Measurements from ENCODE around the gene PAXX. TPM values are rescaled to one million over a fixed set of nuclear protein-coding genes. Genes with fewer than 3 reads are reported as not detected.

The PAXX gene
- total RNA-seq, 1 experiment from 2014 or later = 46.0 TPM

DNA sequence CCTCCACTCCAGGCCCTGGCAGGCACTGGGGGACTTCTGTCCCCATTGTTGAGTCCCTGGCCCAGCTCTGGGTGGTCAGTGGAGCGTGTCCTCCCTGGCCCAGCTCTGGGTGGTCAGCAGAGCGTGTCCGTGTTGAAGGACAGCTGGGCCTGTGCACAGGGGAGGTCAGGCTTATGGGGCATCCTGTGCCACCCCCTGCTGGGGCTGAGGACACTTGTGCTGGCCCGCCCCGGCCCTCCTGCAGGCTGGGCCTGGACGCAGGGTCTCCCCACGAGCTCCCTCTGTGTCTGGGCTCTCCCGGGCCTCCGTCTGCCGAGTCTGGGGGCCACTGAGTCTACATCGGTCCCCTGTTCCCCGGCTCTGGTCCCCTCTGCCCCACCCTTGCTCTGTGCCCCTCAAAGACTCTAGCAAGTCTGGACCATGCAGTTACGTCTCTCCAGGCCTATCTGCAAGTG, 15.6 kb downstream of the PAXX start:
- no peak for DNase-seq (ENCODE audit: low read depth, low spot score)
- in situ Hi-C loops (cut with HindIII; ENCODE audit: low pct_unique_long_range_greater_than_20kb, low sequenced_read_pairs) = no loop called here

DNA sequence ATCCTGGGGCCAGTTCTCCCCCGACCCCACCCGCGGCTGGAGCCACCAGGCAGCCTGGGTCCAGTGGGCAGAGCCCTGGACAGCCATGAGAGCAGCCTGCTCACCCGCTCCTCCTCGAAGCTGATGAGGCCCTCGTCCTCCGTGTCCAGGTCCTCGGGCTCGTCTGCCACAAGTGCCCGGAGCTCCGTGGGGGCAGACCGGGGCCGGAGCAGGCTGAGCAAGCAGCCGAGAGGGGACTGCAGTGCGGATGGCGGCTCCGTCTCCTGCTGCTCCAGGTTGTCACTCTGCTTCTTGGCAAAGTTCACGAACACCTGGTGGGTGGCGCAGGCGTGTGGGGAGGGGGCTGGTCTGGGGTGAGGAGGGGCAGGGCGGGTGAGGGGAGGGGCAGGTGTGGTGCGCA, 16.1 kb downstream of the PAXX start:
- in situ Hi-C loops (cut with HindIII; ENCODE audit: low pct_unique_long_range_greater_than_20kb, low sequenced_read_pairs) = no loop called here
- no peak for DNase-seq (ENCODE audit: low read depth, low spot score)

GRCh38 chr9:137009217-137009616, 17.0 kb downstream of the PAXX start:
- in situ Hi-C loops (cut with HindIII; ENCODE audit: low pct_unique_long_range_greater_than_20kb, low sequenced_read_pairs) = no loop called here
- DNase-seq (ENCODE audit: low read depth, low spot score) = no peak

- DNase-seq (ENCODE audit: low read depth, low spot score) = no peak
- in situ Hi-C loops (cut with HindIII; ENCODE audit: low pct_unique_long_range_greater_than_20kb, low sequenced_read_pairs) = no loop called here
Observed at GRCh38 chr9:137009938-137010732, 17.9 kb downstream of the PAXX start.

DNA sequence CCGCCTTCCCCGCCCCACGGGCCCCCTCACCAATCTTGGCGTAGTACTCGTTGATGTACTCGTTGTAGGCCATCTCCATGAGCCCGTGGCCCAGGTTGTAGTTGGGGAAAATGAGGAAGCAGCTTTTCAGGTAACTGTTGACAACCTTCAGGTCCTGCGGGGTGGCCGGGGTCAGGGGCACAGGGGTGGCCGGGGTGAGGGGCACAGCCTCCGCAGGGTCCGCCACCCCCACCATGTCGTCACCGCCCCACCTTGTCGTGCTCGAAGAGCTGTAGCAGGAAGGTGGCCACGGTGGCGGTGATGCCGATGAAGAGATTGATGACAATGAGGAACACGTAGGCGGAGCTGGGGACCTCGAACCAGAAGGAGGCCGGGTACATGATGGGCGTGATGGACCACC, 18.9 kb downstream of the PAXX start:
- in situ Hi-C loops (cut with HindIII; ENCODE audit: low pct_unique_long_range_greater_than_20kb, low sequenced_read_pairs) = no loop called here
- DNase-seq (ENCODE audit: low read depth, low spot score) = no peak

DNA sequence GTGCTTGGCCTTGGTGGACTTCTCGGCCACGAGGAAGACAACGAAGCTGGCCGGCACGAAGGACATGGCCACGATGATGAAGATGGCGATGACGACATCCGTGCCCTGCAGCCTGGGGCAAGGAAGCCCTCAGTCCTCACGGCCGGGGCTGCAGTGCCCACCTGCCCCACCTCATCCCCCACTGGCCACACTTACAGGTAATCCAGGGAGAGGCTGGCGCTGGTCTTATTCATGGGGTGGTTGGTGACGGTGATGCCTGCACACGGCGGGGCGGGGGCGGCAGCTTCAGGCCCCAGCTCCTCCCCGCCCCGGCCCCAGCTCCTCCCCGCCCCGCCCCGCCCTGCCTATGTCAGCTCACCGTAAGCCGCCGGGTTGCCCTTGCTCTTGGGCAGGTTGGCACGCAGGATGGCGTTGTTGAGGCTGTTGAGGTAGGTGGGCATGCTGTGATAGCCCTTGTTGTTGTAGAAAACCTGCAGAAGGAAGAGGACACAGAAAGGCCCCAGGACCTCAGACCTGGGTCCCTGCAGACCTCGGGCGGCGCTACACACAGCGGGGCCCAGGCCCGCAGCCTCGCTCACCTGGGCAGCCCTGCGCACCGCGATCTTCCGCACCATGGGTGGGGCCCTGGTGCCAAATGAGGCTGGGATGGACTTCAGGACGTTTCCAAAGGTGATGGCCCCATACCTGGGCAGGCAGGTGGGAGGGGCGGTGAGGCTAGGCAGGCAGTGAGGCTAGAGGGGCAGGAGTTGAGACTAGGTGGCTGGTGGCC, 19.9 kb downstream of the PAXX start:
- in situ Hi-C loops (cut with HindIII; ENCODE audit: low pct_unique_long_range_greater_than_20kb, low sequenced_read_pairs) = no loop called here
- DNase-seq (ENCODE audit: low read depth, low spot score) = no peak

- in situ Hi-C loops (cut with HindIII; ENCODE audit: low pct_unique_long_range_greater_than_20kb, low sequenced_read_pairs) = no loop called here
Observed at GRCh38 chr9:137012694-137013570, 20.7 kb downstream of the PAXX start.

DNA sequence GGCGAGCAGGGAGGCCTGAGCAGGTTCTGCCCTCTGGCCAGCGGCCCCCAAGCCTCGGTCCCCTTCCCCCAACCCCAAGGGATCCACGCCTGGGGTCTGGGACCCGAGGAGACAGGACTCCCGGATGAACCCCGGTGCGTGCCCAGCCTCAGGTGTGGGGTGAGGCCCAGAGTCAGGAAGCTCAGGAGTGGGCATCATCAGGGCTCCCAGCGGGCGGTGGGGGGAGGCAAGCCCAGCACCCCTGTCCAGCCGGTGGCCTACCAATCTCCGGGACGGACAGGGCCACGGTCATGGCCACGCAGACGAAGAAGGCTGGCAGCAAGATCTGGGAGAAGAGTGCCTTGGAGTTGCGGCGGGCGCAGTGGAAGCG, 21.3 kb downstream of the PAXX start:
- in situ Hi-C loops (cut with HindIII; ENCODE audit: low pct_unique_long_range_greater_than_20kb, low sequenced_read_pairs) = no loop called here
- no peak for DNase-seq (ENCODE audit: low read depth, low spot score)

More at GRCh38 chr9:137012694-137013570, 20.7 kb downstream of the PAXX start:
- DNase-seq (ENCODE audit: low read depth, low spot score) = no peak

GRCh38 chr9:137014166-137014565, 21.9 kb downstream of the PAXX start:
- in situ Hi-C loops (cut with HindIII; ENCODE audit: low pct_unique_long_range_greater_than_20kb, low sequenced_read_pairs) = no loop called here
- DNase-seq (ENCODE audit: low read depth, low spot score) = no peak

GRCh38 chr9:137014776-137015539, 22.7 kb downstream of the PAXX start:
- DNase-seq (ENCODE audit: low read depth, low spot score) = no peak
- in situ Hi-C loops (cut with HindIII; ENCODE audit: low pct_unique_long_range_greater_than_20kb, low sequenced_read_pairs) = no loop called here

GRCh38 chr9:137015540-137015930, 23.3 kb downstream of the PAXX start:
- DNase-seq (ENCODE audit: low read depth, low spot score) = no peak
- in situ Hi-C loops (cut with HindIII; ENCODE audit: low pct_unique_long_range_greater_than_20kb, low sequenced_read_pairs) = no loop called here

GRCh38 chr9:137015976-137016375, 23.8 kb downstream of the PAXX start:
- no peak for DNase-seq (ENCODE audit: low read depth, low spot score)
- in situ Hi-C loops (cut with HindIII; ENCODE audit: low pct_unique_long_range_greater_than_20kb, low sequenced_read_pairs) = no loop called here

DNA sequence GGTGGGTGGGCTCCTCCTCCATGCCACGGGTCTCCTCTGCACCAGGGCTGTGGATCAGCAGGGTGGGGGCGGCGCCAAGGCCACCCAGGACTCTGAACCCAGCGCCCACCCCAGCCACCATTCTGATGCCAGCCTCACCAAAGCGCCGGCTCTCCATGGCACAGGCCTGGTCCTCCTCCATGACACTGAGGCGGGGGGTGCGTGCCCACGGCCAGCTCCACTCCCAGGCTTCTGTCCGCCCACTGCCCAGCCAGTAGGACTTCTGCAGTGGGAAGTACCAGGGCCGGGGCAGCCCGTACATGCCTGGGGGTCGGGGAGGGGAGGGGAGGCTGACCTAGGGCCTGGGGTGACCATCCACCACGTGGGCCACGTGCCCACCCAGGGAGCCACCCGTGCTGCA, 24.2 kb downstream of the PAXX start:
- DNase-seq (ENCODE audit: low read depth, low spot score) = no peak
- in situ Hi-C loops (cut with HindIII; ENCODE audit: low pct_unique_long_range_greater_than_20kb, low sequenced_read_pairs) = no loop called here

DNA sequence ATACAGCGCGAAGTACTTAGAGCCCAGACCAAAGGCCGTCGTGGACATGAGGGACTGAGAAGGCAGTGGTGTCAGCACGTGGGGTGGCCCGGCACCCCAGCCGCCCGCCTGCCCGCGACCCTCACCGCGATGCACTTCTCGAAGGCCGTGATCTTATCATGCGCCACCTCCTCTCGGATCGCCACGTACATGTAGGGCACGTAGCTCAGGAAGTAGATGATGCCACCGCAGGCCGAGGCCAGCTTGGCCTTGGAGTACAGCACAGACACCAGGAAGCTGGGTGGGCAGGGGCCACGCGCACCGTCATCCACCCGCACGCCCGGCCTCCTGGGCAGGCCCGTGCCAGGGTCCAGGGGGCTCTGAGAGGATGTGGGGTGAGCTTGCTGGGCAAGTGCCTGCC, 24.8 kb downstream of the PAXX start:
- no peak for DNase-seq (ENCODE audit: low read depth, low spot score)
- in situ Hi-C loops (cut with HindIII; ENCODE audit: low pct_unique_long_range_greater_than_20kb, low sequenced_read_pairs) = no loop called here

GRCh38 chr9:137017791-137018497, 25.7 kb downstream of the PAXX start:
- in situ Hi-C loops (cut with HindIII; ENCODE audit: low pct_unique_long_range_greater_than_20kb, low sequenced_read_pairs) = no loop called here

DNA sequence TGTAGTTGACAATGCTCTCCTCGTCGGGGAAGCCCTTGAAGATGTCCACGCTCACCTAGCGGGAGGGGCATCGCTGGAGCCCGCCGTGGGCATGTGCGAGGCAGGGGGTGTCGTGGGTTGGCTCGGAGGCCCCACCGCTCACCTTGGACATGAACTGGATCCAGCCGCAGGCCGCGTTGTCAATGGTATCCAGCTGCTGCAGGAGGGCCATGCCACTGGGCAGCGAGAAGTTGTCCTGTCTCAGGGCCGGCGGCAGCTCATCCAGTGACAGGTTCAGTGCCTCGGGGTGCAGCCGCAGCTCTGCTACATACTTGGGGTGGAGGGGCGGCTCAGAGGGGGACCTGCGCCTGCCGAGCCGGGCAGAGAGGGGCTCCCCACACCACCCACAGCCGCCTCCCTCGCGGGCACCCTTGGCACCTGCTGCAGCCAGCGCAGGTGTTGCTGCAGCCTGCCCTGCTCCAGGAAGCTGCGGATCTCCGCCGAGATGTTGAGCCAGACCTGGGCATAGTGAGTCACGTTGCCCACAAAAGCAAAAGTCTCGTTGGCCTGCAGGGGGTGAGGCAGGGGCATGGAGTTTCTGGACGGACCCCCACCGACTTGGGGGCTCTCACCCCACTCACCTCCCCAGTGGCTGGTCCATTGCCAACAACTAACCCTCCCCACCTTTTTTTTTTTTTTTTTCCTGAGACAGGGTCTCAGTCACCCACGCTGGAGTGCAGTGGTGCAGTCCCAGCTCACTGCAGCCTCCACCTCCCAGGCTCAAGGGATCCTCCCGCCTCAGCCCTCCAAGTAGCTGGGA, 26.7 kb downstream of the PAXX start:
- no peak for DNase-seq (ENCODE audit: low read depth, low spot score)
- in situ Hi-C loops (cut with HindIII; ENCODE audit: low pct_unique_long_range_greater_than_20kb, low sequenced_read_pairs) = no loop called here

More at GRCh38 chr9:137017791-137018497, 25.7 kb downstream of the PAXX start:
- no peak for DNase-seq (ENCODE audit: low read depth, low spot score)
